Measurements from ENCODE around the gene QRICH2.
A peak's percentile ranks its signal among the peaks of the same experiment; 100 is the strongest.

The QRICH2 gene

DNA sequence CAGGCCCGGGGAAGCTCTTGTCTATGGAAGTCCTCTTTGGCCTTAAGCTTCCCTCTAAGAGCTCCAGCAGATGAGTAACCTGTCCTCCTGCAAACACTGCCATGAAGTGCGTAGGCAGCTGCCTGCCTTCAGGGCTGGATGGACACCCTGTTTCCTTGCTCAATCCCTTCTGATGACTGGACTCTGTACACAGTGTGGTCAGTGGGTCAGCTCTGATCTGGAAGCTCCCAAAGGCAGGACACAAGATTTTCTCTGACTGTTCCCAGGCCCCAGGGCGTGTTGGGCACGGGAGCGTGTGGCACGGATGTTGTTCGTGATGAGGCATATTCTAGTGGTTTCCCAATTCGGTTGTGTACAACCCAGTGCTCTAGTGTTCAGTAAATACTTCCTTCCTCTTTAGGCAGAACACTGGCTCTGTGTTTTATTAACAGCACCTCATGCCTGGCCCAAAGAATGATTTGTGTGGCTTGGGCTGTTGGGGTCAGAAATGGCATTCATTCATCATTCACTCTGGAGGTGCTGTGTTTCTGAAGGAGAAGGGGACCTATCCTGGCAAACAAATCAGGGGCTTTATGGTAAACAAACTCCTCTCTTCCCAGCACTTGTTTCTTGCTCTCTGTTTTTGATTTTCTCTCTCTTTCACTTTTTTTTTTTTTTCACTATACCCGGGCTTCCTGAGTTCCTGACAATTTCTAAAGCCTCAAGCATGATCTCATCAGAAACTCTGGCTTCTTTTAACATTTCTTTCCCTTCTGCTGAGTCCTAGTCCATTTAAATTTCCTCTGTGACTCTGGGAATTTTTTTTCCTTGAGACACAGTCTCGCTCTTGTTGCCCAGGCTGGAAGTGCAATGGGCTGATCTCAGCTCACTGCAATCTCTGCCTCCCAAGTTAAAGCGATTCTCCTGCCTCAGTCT, 55.8 kb downstream of the QRICH2 start:
- no peaks in the 10 kb centered on the region for H3K36me3 ChIP-seq (ENCODE audit: control insufficient read depth, insufficient read depth, low read length)
- peak; percentile 55 for DNase-seq (ENCODE audit: extremely low read depth, insufficient read length)

DNA sequence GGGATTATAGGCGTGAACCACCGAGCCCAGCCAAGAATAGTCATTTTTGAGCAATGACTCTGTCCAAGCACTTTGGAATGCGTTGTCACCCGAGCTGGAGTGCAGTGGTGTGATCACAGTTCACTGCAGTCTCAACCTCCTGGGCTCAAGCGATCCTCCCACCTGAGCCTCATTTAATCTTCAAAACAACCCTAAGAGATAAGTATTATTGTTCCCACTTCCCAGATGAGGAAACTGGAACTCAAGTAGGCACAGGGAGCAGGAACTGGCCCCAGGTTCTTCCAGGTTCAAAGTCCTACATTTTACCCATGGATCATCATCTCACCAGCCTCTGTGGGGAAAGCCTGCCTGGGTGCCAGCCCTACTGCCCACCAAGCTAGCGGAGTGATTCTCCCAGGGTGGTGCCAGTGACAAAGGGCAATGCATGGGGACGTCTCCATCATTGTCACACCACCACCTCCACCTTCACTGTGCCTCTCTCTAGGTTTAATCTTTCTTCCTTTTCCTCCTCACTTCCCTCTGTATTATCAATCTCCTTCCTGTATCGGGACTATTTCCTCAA, 56.5 kb downstream of the QRICH2 start:
- TF ChIP-seq, protein P1, sequence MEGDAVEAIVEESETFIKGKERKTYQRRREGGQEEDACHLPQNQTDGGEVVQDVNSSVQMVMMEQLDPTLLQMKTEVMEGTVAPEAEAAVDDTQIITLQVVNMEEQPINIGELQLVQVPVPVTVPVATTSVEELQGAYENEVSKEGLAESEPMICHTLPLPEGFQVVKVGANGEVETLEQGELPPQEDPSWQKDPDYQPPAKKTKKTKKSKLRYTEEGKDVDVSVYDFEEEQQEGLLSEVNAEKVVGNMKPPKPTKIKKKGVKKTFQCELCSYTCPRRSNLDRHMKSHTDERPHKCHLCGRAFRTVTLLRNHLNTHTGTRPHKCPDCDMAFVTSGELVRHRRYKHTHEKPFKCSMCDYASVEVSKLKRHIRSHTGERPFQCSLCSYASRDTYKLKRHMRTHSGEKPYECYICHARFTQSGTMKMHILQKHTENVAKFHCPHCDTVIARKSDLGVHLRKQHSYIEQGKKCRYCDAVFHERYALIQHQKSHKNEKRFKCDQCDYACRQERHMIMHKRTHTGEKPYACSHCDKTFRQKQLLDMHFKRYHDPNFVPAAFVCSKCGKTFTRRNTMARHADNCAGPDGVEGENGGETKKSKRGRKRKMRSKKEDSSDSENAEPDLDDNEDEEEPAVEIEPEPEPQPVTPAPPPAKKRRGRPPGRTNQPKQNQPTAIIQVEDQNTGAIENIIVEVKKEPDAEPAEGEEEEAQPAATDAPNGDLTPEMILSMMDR (IDR thresholded peaks at IDR 0.05; ENCODE audit: insufficient read depth, low read length, poor library complexity, severe bottlenecking): no peak
- no peaks in the 10 kb centered on the region for H3K27me3 ChIP-seq (replicated peaks; ENCODE audit: control insufficient read depth, insufficient read depth, low read length)
- DNase-seq (ENCODE audit: extremely low read depth, insufficient read length): no peak
- no peak overlapping the region for H3K4me3 ChIP-seq (replicated peaks; ENCODE audit: low read depth, low read length)
- no peaks in the 10 kb centered on the region for H3K36me3 ChIP-seq (ENCODE audit: control insufficient read depth, insufficient read depth, low read length)

More for the DNA sequence above, 55.8 kb downstream of the QRICH2 start:
- H3K4me3 ChIP-seq (replicated peaks; ENCODE audit: low read depth, low read length): peak overlapping the region; percentile 10; the same call in 1 of the 2 replicates
- TF ChIP-seq, protein P1 (IDR thresholded peaks at IDR 0.05; ENCODE audit: insufficient read depth, low read length, poor library complexity, severe bottlenecking): no peak
- H3K27me3 ChIP-seq (replicated peaks; ENCODE audit: control insufficient read depth, insufficient read depth, low read length): no peaks in the 10 kb centered on the region

DNA sequence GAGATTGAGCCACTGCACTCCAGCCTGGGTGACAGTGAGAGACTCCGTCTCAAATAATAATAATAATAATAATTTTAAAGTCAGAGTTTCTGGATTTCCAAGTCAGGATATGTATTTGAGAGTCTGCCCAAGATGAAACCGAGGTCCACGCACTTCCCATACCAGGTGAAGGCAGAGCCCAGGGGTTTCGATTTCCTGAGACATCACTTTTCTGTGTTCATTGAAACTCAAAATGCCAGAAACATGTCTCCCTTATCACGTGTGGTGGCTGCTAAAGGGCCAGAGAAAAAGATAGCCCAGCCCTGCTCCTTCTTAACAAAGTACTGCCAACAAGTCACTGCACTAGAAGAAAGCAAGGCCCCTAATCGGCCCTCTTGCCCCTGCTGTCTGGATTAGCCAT, 57.9 kb downstream of the QRICH2 start:
- TF ChIP-seq, protein P1 (IDR thresholded peaks at IDR 0.05; ENCODE audit: insufficient read depth, low read length, poor library complexity, severe bottlenecking): no peak
- H3K36me3 ChIP-seq (ENCODE audit: control insufficient read depth, insufficient read depth, low read length): no peaks in the 10 kb centered on the region
- H3K4me3 ChIP-seq (replicated peaks; ENCODE audit: low read depth, low read length): no peak overlapping the region
- no peaks in the 10 kb centered on the region for H3K27me3 ChIP-seq (replicated peaks; ENCODE audit: control insufficient read depth, insufficient read depth, low read length)
- DNase-seq (ENCODE audit: extremely low read depth, insufficient read length): no peak

DNA sequence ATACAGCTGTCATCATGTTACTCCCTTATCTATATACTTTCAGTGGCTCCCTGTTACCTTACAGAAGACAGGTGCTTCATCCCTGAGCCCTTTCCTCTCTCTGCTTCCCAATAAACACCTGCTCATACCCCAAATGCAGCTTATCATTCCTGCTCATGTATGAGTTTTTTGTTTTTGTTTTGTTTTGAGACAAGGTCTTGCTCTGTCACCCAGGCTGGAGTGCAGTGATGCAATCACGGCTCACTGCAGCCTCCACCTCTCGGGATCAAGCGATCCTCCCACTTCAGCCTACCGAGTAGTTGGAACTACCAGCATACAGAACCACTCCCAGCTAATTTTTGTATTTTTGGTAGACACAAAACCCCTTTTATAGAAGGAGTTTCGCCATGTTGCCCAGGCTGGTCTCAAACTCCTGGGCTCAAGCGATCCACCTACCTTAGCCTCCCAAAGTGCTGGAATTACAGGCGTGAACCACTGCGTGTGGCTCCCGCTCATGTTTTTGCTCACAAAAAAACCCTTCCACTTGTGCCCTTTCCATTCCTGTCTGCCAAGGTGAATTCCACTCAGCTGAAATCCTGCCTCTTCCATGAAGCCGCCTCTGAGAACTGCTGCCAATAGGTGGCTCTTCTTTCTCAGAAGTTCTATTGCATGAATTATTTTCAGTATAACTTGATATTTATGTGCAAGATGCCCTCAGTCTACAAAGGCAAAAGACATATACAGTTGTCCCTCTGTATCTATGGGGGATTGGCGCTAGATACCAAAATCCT, 59.9 kb downstream of the QRICH2 start:
- H3K36me3 ChIP-seq (ENCODE audit: control insufficient read depth, insufficient read depth, low read length): no peaks in the 10 kb centered on the region
- no peaks in the 10 kb centered on the region for H3K27me3 ChIP-seq (replicated peaks; ENCODE audit: control insufficient read depth, insufficient read depth, low read length)
- H3K4me3 ChIP-seq (replicated peaks; ENCODE audit: low read depth, low read length): no peak overlapping the region
- DNase-seq (ENCODE audit: extremely low read depth, insufficient read length): no peak
- TF ChIP-seq, protein P1 (IDR thresholded peaks at IDR 0.05; ENCODE audit: insufficient read depth, low read length, poor library complexity, severe bottlenecking): peak; percentile 7

DNA sequence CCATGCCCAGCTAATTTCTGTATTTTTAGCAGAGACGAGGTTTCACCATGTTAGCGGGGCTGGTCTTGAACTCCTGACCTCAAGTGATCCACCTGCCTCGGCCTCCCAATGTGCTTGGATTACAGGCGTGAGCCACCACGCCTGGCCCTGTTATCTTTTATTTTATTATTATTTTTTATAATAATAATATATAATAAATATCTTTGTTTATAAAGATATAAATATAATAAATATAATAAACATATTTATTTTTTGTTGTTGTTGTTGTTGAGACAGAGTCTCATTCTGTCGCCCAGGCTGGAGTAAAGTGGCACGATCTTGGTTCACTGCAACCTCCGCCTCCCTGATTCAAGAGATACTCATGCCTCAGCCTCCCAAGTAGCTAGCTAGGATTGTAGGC, 60.8 kb downstream of the QRICH2 start:
- TF ChIP-seq, protein P1 (IDR thresholded peaks at IDR 0.05; ENCODE audit: insufficient read depth, low read length, poor library complexity, severe bottlenecking): no peak
- H3K4me3 ChIP-seq (replicated peaks; ENCODE audit: low read depth, low read length): no peak overlapping the region
- DNase-seq (ENCODE audit: extremely low read depth, insufficient read length): no peak
- no peaks in the 10 kb centered on the region for H3K27me3 ChIP-seq (replicated peaks; ENCODE audit: control insufficient read depth, insufficient read depth, low read length)
- H3K36me3 ChIP-seq (ENCODE audit: control insufficient read depth, insufficient read depth, low read length): no peaks in the 10 kb centered on the region

Data from GM06990 (cell line).